A673 (cell line): ENCODE data around the gene ELFN1.

Experiments
- EZH2 ChIP-seq: fragments of 200-600 bp; sonication (generic); IDR thresholded peaks from 2 replicates; pipeline ENCODE4 v1.6.1; 2017; ENCODE audit warnings: borderline replicate concordance, low read depth, mild to moderate bottlenecking, mixed read lengths, antibody characterized with exemption, low read length; ENCODE audit not compliant: poor library complexity, severe bottlenecking
- TF ChIP-seq, protein P1 (sequence below): fragments of 300-800, 200-600 bp; sonication (generic); conservative IDR thresholded peaks from 2 replicates; pipeline ENCODE4 v1.5.1; 2017; ENCODE audit warnings: low read depth, mild to moderate bottlenecking, antibody characterized with exemption, low read length, moderate library complexity, mixed read lengths

DNA sequence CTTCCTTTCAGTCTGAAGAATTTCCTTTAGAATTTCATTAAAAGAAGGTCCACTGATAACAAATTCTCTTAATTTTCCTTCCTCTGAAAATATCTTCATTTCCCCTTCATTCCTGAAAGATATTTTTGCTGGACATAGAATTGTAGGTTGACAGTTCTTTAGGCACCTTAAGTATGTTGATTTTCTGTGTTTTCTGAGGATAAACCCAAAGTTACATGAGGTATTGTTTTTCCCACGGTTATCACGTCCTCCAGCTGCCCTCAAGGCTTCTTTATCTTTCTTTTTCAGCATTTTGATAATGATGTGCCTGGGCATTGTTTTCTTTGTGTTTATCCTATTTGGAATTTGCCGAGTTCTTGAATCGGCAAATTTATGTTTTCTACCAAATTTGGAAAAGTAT lies 105.3 kb downstream of the ELFN1 start:
- TF ChIP-seq, protein P1, sequence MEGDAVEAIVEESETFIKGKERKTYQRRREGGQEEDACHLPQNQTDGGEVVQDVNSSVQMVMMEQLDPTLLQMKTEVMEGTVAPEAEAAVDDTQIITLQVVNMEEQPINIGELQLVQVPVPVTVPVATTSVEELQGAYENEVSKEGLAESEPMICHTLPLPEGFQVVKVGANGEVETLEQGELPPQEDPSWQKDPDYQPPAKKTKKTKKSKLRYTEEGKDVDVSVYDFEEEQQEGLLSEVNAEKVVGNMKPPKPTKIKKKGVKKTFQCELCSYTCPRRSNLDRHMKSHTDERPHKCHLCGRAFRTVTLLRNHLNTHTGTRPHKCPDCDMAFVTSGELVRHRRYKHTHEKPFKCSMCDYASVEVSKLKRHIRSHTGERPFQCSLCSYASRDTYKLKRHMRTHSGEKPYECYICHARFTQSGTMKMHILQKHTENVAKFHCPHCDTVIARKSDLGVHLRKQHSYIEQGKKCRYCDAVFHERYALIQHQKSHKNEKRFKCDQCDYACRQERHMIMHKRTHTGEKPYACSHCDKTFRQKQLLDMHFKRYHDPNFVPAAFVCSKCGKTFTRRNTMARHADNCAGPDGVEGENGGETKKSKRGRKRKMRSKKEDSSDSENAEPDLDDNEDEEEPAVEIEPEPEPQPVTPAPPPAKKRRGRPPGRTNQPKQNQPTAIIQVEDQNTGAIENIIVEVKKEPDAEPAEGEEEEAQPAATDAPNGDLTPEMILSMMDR = no peak
- TF ChIP-seq EZH2 = no peak
